HUDEP-2 (cell line): ENCODE results near the gene GATAD2A.

Experiments used
- DNase-seq, 76 experiments: peaks; one replicate each; lab custom pipeline; 2025; ENCODE audit not compliant: unreplicated experiment in 76 of 76; lab: John Stamatoyannopoulos, UW

Gene GATAD2A

GRCh38 chr19:19502808-19503602 is 97.5 kb downstream of the GATAD2A start:
- no peak for DNase-seq

GRCh38 chr19:19504754-19505668 is 99.5 kb downstream of the GATAD2A start:
- DNase-seq, result no peak

GRCh38 chr19:19505669-19506326 is 100.3 kb downstream of the GATAD2A start:
- no peak for DNase-seq

GRCh38 chr19:19506592-19506991 is 101.1 kb downstream of the GATAD2A start:
- no peak for DNase-seq

GRCh38 chr19:19507354-19507753 is 101.9 kb downstream of the GATAD2A start:
- no peak for DNase-seq

GRCh38 chr19:19508217-19508616 is 102.7 kb downstream of the GATAD2A start:
- DNase-seq, result no peak

GRCh38 chr19:19510432-19510831 is 105.0 kb downstream of the GATAD2A start:
- no peak for DNase-seq

GRCh38 chr19:19513682-19514081 is 108.2 kb downstream of the GATAD2A start:
- DNase-seq, result no peak

- DNase-seq, result no peak
Observed at GRCh38 chr19:19514215-19514657, 108.8 kb downstream of the GATAD2A start.

- DNase-seq, result no peak
Observed at GRCh38 chr19:19514881-19515641, 109.6 kb downstream of the GATAD2A start, which contains the start of gene TSSK6. Gene TSSK6 (minus strand): TSS chr19:19515548. CDS start chr19:19515427, 121 bp downstream.

GRCh38 chr19:19515642-19516519 is 110.4 kb downstream of the GATAD2A start, which contains the start of gene NDUFA13:
Gene NDUFA13 (plus strand): TSS chr19:19516225. CDS start chr19:19516239, 14 bp downstream.
- peak in 75 of 76 experiments; percentile 54 to 98 (median 91) for DNase-seq

GRCh38 chr19:19517235-19517619 is 111.8 kb downstream of the GATAD2A start:
- no peak for DNase-seq

- DNase-seq, result no peak
Observed at GRCh38 chr19:19520989-19521388, 115.5 kb downstream of the GATAD2A start.

- no peak for DNase-seq
Observed at GRCh38 chr19:19523177-19523576, 117.7 kb downstream of the GATAD2A start.

- DNase-seq, result no peak
Observed at GRCh38 chr19:19524053-19524452, 118.6 kb downstream of the GATAD2A start.

GRCh38 chr19:19525611-19526380 is 120.3 kb downstream of the GATAD2A start:
- DNase-seq, result no peak

GRCh38 chr19:19526581-19527370 is 121.3 kb downstream of the GATAD2A start:
- no peak for DNase-seq

- DNase-seq, result no peak
Observed at GRCh38 chr19:19527371-19527656, 121.8 kb downstream of the GATAD2A start.
